ENCODE measurements around the gene FBXO24. TPM values are rescaled to one million over a fixed set of nuclear protein-coding genes. Genes with fewer than 3 reads are reported as not detected.

The FBXO24 gene
- total and polyA plus RNA-seq, 2 experiments from 2014 or later, result 1.1 to 1.6 TPM

GRCh38 chr7:100640517-100641440, 54.7 kb downstream of the FBXO24 start:
- Histone ChIP-seq H3K4me1 (ENCODE audit: insufficient read depth) (no peaks in the 10 kb centered on the region), H3K27me3 (no peaks in the 10 kb centered on the region), H3K36me3 (replicated peaks; ENCODE audit: insufficient read depth, low read depth) (no peaks in the 10 kb centered on the region), H3K79me2 (no peaks in the 10 kb centered on the region), H3K27ac (no peak overlapping the region), H2AFZ (no peak overlapping the region), H4K20me1 (ENCODE audit: insufficient read depth, poor library complexity, severe bottlenecking) (no peaks in the 10 kb centered on the region), H3K4me3 (no peak overlapping the region), H3K9me2 (replicated peaks; ENCODE audit: insufficient read depth) (no peaks in the 10 kb centered on the region), H3K9me3 (ENCODE audit: low read depth) (no peaks in the 10 kb centered on the region), H3K4me2 (no peak overlapping the region)
- no peak for DNase-seq (ENCODE audit: low spot score)
- TF ChIP-seq CTCF (IDR thresholded peaks at IDR 0.05; ENCODE audit: poor library complexity) (no peak), EZH2 (IDR thresholded peaks at IDR 0.05; ENCODE audit: borderline replicate concordance) (no peak), EZH2phosphoT487 (IDR thresholded peaks at IDR 0.05; ENCODE audit: low read depth, severe bottlenecking, unreplicated experiment) (no peak)
- WGBS (ENCODE audit: low lambda C conversion rate, missing lambda C conversion rate), result 84% methylated on average over 21 of the region's 24 CpGs

- H3K27ac ChIP-seq, result no peak within 1 kb of the TSS
- no peaks in the 10 kb centered on the region for H3K79me2 ChIP-seq
- no peak for DNase-seq (ENCODE audit: low spot score)
- H3K4me3 ChIP-seq, result no peak within 1 kb of the TSS
- H2AFZ ChIP-seq, result no peak within 1 kb of the TSS
- H3K9me3 ChIP-seq (ENCODE audit: low read depth), result no peaks in the 10 kb centered on the region
- H3K36me3 ChIP-seq (replicated peaks; ENCODE audit: insufficient read depth, low read depth), result no peaks in the 10 kb centered on the region
- no peak within 1 kb of the TSS for H3K4me2 ChIP-seq
- no peaks in the 10 kb centered on the region for H3K9me2 ChIP-seq (replicated peaks; ENCODE audit: insufficient read depth)
- H4K20me1 ChIP-seq (ENCODE audit: insufficient read depth, poor library complexity, severe bottlenecking), result no peaks in the 10 kb centered on the region
- no peaks in the 10 kb centered on the region for H3K27me3 ChIP-seq
- H3K4me1 ChIP-seq (ENCODE audit: insufficient read depth), result no peaks in the 10 kb centered on the region
- WGBS (ENCODE audit: low lambda C conversion rate, missing lambda C conversion rate), result 73% methylated on average over 9 of the region's 10 CpGs
- TF ChIP-seq CTCF (IDR thresholded peaks at IDR 0.05; ENCODE audit: poor library complexity) (no peak), EZH2 (IDR thresholded peaks at IDR 0.05; ENCODE audit: borderline replicate concordance) (no peak), EZH2phosphoT487 (IDR thresholded peaks at IDR 0.05; ENCODE audit: low read depth, severe bottlenecking, unreplicated experiment) (no peak)
Observed at GRCh38 chr7:100641463-100641859, 55.3 kb downstream of the FBXO24 start, which contains the start of gene TFR2. Gene TFR2, minus strand, starts transcription at chr7:100641552. Its CDS starts 43 bp downstream, at chr7:100641509.

GRCh38 chr7:100641860-100642533, 55.9 kb downstream of the FBXO24 start:
- no peaks in the 10 kb centered on the region for H3K4me1 ChIP-seq (ENCODE audit: insufficient read depth)
- no peak overlapping the region for H3K4me2 ChIP-seq
- no peak overlapping the region for H3K4me3 ChIP-seq
- no peaks in the 10 kb centered on the region for H3K9me2 ChIP-seq (replicated peaks; ENCODE audit: insufficient read depth)
- H3K27ac ChIP-seq, result no peak overlapping the region
- H3K79me2 ChIP-seq, result no peaks in the 10 kb centered on the region
- no peaks in the 10 kb centered on the region for H4K20me1 ChIP-seq (ENCODE audit: insufficient read depth, poor library complexity, severe bottlenecking)
- no peaks in the 10 kb centered on the region for H3K27me3 ChIP-seq
- no peaks in the 10 kb centered on the region for H3K36me3 ChIP-seq (replicated peaks; ENCODE audit: insufficient read depth, low read depth)
- DNase-seq (ENCODE audit: low spot score), result no peak
- H3K9me3 ChIP-seq (ENCODE audit: low read depth), result no peaks in the 10 kb centered on the region
- H2AFZ ChIP-seq, result no peak overlapping the region
- TF ChIP-seq EZH2phosphoT487 (IDR thresholded peaks at IDR 0.05; ENCODE audit: low read depth, severe bottlenecking, unreplicated experiment), result no peak
- no peak for TF ChIP-seq CTCF (IDR thresholded peaks at IDR 0.05; ENCODE audit: poor library complexity)
- TF ChIP-seq EZH2 (IDR thresholded peaks at IDR 0.05; ENCODE audit: borderline replicate concordance), result no peak
- WGBS (ENCODE audit: low lambda C conversion rate, missing lambda C conversion rate), result 92% methylated on average over 9 of the region's 10 CpGs

Data from hepatocyte (in vitro differentiated cells).